Stomach (tissue), 4 donors: ENCODE measurements around the gene ARHGAP40.

Source experiments
- CTCF ChIP-seq, 7 experiments: fragments of 450-650 bp in 4 of 7; fragments of 200-600 bp in 3 of 7; sonication (generic) in 3 of 7; IDR thresholded peaks; one replicate each; pipeline ENCODE4 v1.5.1; 2016 to 2019; ENCODE audit warnings: antibody characterized with exemption in 7 of 7, control low read depth in 2 of 7, mild to moderate bottlenecking in 1 of 7
- POLR2AphosphoS5 ChIP-seq, 3 donors: sonication (generic); formaldehyde crosslinking; IDR thresholded peaks; one replicate each; pipeline ENCODE4 v1.6.1; 2016; ENCODE audit warnings: antibody characterized with exemption in 3 of 3

GRCh38 chr20:38583306-38583705 is 18.3 kb upstream of the ARHGAP40 start:
- TF ChIP-seq CTCF (IDR thresholded peaks at IDR 0.05) (no peak), POLR2AphosphoS5 (IDR thresholded peaks at IDR 0.05) (no peak)
